Stimulated activated naive CD8-positive, alpha-beta T cell treated with anti-CD3 and anti-CD28 coated beads, Interleukin-15, Interleukin-2, amounts not matched to agents 100 ng/mL and 50 ng/mL, for 24 hours (primary cell): ENCODE data around the gene CCDC137.

ENCODE experiments used
- H3K27ac Mint-ChIP-seq: one replicate; pipeline ENCODE4 v1.8.0; 2021; ENCODE audit warnings: mild to moderate bottlenecking, mixed read lengths
- H3K27me3 Mint-ChIP-seq: one replicate; pipeline ENCODE4 v1.8.0; 2021; ENCODE audit warnings: mixed read lengths
- H3K36me3 Mint-ChIP-seq: one replicate; pipeline ENCODE4 v1.8.0; 2021; ENCODE audit warnings: low read depth, mixed read lengths
- H3K4me1 Mint-ChIP-seq: one replicate; pipeline ENCODE4 v1.8.0; 2021; ENCODE audit warnings: low read depth, mixed read lengths
- H3K4me3 Mint-ChIP-seq: one replicate; pipeline ENCODE4 v1.8.0; 2021; ENCODE audit warnings: mild to moderate bottlenecking, mixed read lengths
- H3K9me3 Mint-ChIP-seq: one replicate; pipeline ENCODE4 v1.8.0; 2021; ENCODE audit warnings: mixed read lengths

Gene CCDC137

GRCh38 chr17:81720267-81721071 is 53.9 kb downstream of the CCDC137 start:
- Mint-ChIP-seq H3K4me3 (no peak overlapping the region), H3K4me1 (no peaks in the 10 kb centered on the region), H3K36me3 (no peaks in the 10 kb centered on the region), H3K27me3 (peaks cover 9% of the 10 kb centered on the region), H3K9me3 (no peaks in the 10 kb centered on the region), H3K27ac (no peak overlapping the region)

- Mint-ChIP-seq H3K36me3 (no peaks in the 10 kb centered on the region), H3K4me3 (no peak overlapping the region), H3K27ac (no peak overlapping the region), H3K27me3 (peaks cover 17% of the 10 kb centered on the region), H3K9me3 (no peaks in the 10 kb centered on the region), H3K4me1 (no peaks in the 10 kb centered on the region)
Measured at GRCh38 chr17:81722184-81723120, 55.9 kb downstream of the CCDC137 start.
